ENCODE results near the gene C1orf21.

The C1orf21 gene

DNA sequence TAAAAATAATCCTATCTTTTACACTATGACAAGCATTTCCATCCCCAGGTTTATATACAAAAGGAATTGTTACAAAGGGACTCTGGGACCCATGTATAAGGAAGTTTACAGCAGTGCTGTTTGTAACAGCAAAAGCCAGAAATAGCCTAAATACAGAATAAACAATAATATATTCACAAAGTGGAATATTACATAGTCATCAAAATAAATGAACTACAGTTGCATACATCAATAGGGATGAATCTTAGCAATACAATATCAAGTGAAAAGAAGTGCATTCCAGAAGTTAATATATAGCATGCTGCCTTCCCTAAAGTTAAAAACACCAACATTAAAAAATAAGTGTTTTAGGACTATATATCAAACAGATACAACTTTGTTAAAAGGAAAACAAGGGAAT, 290.5 kb downstream of the C1orf21 start:
- TF ChIP-seq, protein P1, sequence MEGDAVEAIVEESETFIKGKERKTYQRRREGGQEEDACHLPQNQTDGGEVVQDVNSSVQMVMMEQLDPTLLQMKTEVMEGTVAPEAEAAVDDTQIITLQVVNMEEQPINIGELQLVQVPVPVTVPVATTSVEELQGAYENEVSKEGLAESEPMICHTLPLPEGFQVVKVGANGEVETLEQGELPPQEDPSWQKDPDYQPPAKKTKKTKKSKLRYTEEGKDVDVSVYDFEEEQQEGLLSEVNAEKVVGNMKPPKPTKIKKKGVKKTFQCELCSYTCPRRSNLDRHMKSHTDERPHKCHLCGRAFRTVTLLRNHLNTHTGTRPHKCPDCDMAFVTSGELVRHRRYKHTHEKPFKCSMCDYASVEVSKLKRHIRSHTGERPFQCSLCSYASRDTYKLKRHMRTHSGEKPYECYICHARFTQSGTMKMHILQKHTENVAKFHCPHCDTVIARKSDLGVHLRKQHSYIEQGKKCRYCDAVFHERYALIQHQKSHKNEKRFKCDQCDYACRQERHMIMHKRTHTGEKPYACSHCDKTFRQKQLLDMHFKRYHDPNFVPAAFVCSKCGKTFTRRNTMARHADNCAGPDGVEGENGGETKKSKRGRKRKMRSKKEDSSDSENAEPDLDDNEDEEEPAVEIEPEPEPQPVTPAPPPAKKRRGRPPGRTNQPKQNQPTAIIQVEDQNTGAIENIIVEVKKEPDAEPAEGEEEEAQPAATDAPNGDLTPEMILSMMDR (IDR thresholded peaks at IDR 0.05; ENCODE audit: low read length, missing control alignments): no peak
- DNase-seq (ENCODE audit: low read depth): no peak
- H3K4me3 ChIP-seq (replicated peaks; ENCODE audit: low read depth, low read length): no peak overlapping the region
